A549 (cell line): Measurements from ENCODE around the gene TRAK1.
A peak's percentile ranks its signal among the peaks of the same experiment; 100 is the strongest.

Source experiments
- BHLHE40 ChIP-seq: IDR thresholded peaks from 2 replicates; pipeline ENCODE4 v1.6.1; 2012; ENCODE audit warnings: low read depth, low read length, inconsistent platforms
- CBX2 ChIP-seq: fragments of 200-600 bp; sonication (generic); IDR thresholded peaks from 2 replicates; pipeline ENCODE4 v1.6.1; 2016; ENCODE audit warnings: low read depth, mild to moderate bottlenecking, borderline replicate concordance
- CHD2 ChIP-seq: fragments of 150-350 bp; IDR thresholded peaks from 2 replicates; pipeline ENCODE4 v1.6.1; 2014; ENCODE audit warnings: low read length; ENCODE audit not compliant: partially characterized antibody
- FOSL2 ChIP-seq, 2 experiments: fragments of 450-650 bp in 1 of 2; fragments of >200 bp in 1 of 2; sonication (Bioruptor Twin) in 1 of 2; formaldehyde crosslinking; IDR thresholded peaks; 2 replicates each; pipeline versions ENCODE4 v1.5.0 to v1.6.1; 2016 to 2020; ENCODE audit warnings: mild to moderate bottlenecking in 1 of 2, moderate library complexity in 1 of 2
- KDM1A ChIP-seq: fragments of 200-600 bp; sonication (generic); IDR thresholded peaks from 2 replicates; pipeline ENCODE4 v1.6.1; 2016; ENCODE audit warnings: low read depth, mild to moderate bottlenecking
- NR3C1 ChIP-seq: fragments of >200 bp; sonication (Bioruptor Twin); formaldehyde crosslinking; IDR thresholded peaks from 3 replicates; pipeline ENCODE4 v1.6.1; 2017
- POLR2A ChIP-seq: IDR thresholded peaks from 2 replicates; pipeline ENCODE4 v1.6.1; 2012; ENCODE audit warnings: mild to moderate bottlenecking, low read length
- SREBF2 ChIP-seq: fragments of 450-650 bp; IDR thresholded peaks from 2 replicates; pipeline ENCODE4 v1.6.1; 2014; ENCODE audit warnings: mild to moderate bottlenecking, moderate library complexity
- ZNF302 ChIP-seq: fragments of 250-450 bp; sonication (Bioruptor Pico); IDR thresholded peaks from 2 replicates; pipeline ENCODE4 v1.9.0; 2021; ENCODE audit warnings: inconsistent platforms, mild to moderate bottlenecking, moderate library complexity
- ZSCAN20 ChIP-seq: fragments of 250-450 bp; sonication (Bioruptor Pico); IDR thresholded peaks from 2 replicates; pipeline ENCODE4 v1.8.0; 2022; ENCODE audit warnings: mild to moderate bottlenecking, moderate library complexity
- TF ChIP-seq, protein P1 (sequence below): fragments of >200 bp; sonication (Bioruptor Twin); formaldehyde crosslinking; IDR thresholded peaks from 3 replicates; pipeline ENCODE4 v1.5.1; 2016
- TF ChIP-seq, protein P2 (sequence below): fragments of 150-350 bp; IDR thresholded peaks from 2 replicates; pipeline ENCODE4 v1.6.1; 2014; ENCODE audit warnings: low read depth, mild to moderate bottlenecking, low read length
- TF ChIP-seq, protein P3 (sequence below): fragments of 450-650 bp; IDR thresholded peaks from 2 replicates; pipeline ENCODE4 v1.6.1; 2014; ENCODE audit warnings: antibody characterized with exemption
- TF ChIP-seq, protein P4 (sequence below): IDR thresholded peaks from 2 replicates; pipeline ENCODE4 v1.6.1; 2012

DNA sequence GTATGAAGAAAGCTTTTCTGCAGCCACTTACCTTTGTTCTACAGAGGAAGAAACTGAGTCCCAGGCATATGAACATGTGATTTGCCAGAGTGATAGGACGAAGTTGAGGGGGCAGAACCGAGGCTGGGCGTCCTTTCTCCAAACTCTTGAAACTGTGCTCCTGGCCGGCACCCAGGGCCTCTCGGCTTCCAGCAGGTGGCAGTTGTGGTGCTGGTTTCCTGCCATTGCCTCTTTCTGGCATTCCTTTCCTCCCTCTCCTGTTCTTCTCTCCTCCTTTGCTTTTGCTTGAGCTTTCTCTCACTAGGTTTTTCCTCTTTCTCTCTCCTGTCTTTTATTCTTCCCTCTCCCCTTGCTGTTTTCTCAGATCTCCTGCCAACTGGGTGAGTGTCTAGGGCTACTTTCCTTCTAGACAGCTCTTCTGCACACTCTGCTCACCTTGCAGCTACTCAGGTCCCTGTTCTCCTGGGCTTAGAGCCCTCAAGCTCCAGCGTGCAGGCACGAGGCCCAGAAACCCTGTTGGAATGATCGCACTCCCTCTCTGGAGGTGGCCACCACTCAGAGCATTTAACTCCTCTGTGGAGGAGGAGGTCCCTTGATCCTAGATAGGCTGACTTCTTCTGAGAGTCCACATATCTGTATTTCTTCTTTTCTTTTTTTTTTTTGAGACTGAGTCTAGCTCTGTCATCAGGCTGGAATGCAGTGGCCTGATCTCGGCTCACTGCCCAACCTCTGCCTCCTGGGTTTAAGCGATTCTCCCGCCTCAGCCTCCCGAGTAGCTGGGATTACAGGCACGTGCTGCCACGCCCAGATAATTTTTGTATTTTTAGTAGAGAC, 26.2 kb downstream of the TRAK1 start:
- TF ChIP-seq, protein P1, sequence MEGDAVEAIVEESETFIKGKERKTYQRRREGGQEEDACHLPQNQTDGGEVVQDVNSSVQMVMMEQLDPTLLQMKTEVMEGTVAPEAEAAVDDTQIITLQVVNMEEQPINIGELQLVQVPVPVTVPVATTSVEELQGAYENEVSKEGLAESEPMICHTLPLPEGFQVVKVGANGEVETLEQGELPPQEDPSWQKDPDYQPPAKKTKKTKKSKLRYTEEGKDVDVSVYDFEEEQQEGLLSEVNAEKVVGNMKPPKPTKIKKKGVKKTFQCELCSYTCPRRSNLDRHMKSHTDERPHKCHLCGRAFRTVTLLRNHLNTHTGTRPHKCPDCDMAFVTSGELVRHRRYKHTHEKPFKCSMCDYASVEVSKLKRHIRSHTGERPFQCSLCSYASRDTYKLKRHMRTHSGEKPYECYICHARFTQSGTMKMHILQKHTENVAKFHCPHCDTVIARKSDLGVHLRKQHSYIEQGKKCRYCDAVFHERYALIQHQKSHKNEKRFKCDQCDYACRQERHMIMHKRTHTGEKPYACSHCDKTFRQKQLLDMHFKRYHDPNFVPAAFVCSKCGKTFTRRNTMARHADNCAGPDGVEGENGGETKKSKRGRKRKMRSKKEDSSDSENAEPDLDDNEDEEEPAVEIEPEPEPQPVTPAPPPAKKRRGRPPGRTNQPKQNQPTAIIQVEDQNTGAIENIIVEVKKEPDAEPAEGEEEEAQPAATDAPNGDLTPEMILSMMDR: peak; percentile 50
- TF ChIP-seq BHLHE40 (no peak), CBX2 (no peak), ZSCAN20 (CRISPR knock-in tag) (no peak), POLR2A (no peak), ZNF302 (CRISPR knock-in tag) (no peak), SREBF2 (no peak), FOSL2 (IDR thresholded peaks at IDR 0.05) (no peak), FOSL2 (CRISPR knock-in tag; IDR thresholded peaks at IDR 0.05) (no peak), NR3C1 (no peak), CHD2 (no peak), KDM1A (no peak)
- TF ChIP-seq, protein P2, sequence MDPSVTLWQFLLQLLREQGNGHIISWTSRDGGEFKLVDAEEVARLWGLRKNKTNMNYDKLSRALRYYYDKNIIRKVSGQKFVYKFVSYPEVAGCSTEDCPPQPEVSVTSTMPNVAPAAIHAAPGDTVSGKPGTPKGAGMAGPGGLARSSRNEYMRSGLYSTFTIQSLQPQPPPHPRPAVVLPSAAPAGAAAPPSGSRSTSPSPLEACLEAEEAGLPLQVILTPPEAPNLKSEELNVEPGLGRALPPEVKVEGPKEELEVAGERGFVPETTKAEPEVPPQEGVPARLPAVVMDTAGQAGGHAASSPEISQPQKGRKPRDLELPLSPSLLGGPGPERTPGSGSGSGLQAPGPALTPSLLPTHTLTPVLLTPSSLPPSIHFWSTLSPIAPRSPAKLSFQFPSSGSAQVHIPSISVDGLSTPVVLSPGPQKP: no peak
- TF ChIP-seq, protein P3, sequence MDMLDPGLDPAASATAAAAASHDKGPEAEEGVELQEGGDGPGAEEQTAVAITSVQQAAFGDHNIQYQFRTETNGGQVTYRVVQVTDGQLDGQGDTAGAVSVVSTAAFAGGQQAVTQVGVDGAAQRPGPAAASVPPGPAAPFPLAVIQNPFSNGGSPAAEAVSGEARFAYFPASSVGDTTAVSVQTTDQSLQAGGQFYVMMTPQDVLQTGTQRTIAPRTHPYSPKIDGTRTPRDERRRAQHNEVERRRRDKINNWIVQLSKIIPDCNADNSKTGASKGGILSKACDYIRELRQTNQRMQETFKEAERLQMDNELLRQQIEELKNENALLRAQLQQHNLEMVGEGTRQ: no peak
- TF ChIP-seq, protein P4, sequence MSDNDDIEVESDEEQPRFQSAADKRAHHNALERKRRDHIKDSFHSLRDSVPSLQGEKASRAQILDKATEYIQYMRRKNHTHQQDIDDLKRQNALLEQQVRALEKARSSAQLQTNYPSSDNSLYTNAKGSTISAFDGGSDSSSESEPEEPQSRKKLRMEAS: no peak
